Right lobe of liver (tissue), 4 donors: Measurements from ENCODE around the gene PRKCA.

ENCODE experiments used
- CTCF ChIP-seq, 4 donors: fragments of 200-600 bp in 3 of 4; fragments of 450-650 bp in 1 of 4; IDR thresholded peaks; one replicate each; pipeline versions ENCODE4 v1.5.1 to v1.8.0; 2016 to 2022; ENCODE audit warnings: antibody characterized with exemption in 4 of 4, mild to moderate bottlenecking in 2 of 4
- POLR2A ChIP-seq: fragments of 450-650 bp; IDR thresholded peaks from one replicate; pipeline ENCODE4 v1.6.1; 2017; ENCODE audit warnings: antibody characterized with exemption, mild to moderate bottlenecking
- donor health status: DM: no; HTN: no; CAD: no.
- donor health status: DM: no; HTN: no; CAD: no.
- donor health status: DM: no; HTN: yes; CAD: no.

- TF ChIP-seq CTCF (IDR thresholded peaks at IDR 0.05) (no peak), POLR2A (no peak)
Observed at GRCh38 chr17:66630828-66631472, 328.5 kb downstream of the PRKCA start.
